ENCODE data around the gene CCDC127. TPM values are rescaled to one million over a fixed set of nuclear protein-coding genes. Genes with fewer than 3 reads are reported as not detected.

The CCDC127 gene
- total and polyA plus RNA-seq, 12 donors: 3.0 to 9.7 (median 6.5) TPM

DNA sequence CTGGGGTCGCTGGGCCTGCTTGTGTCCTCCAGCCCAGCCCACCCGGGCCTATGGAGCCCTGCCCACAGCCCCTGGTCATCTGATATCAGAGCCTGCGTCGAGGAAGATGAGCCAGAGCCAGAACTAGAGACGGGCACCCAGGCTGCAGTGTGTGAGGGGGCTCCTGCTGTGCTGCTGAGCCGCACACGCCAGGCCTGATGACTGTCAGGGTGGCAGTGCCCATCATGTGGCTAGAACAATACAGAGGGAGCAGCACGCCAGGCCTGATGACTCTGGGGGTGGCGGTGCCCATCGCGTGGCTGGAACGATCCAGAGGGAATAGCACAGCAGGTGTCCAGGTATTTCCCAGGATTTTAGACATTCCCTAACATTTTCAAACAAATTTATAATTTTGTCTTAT is 35.8 kb downstream of the CCDC127 start:
- no peak for DNase-seq
- no peak overlapping the region for H3K4me3 ChIP-seq
- H3K4me1 ChIP-seq (replicated peaks in 1 of 2): no peaks in the 10 kb centered on the region
- no peak overlapping the region for H3K27ac ChIP-seq
- H3K27me3 ChIP-seq: no peaks in the 10 kb centered on the region
- H3K36me3 ChIP-seq (replicated peaks in 1 of 2): no peaks in the 10 kb centered on the region
- WGBS, 4 donors: 91 to 95% (median 92%) methylated on average over 7 to 12 of the region's 12 CpGs
- no peaks in the 10 kb centered on the region for H3K9me3 ChIP-seq (replicated peaks in 1 of 3)
- TF ChIP-seq, protein P1, sequence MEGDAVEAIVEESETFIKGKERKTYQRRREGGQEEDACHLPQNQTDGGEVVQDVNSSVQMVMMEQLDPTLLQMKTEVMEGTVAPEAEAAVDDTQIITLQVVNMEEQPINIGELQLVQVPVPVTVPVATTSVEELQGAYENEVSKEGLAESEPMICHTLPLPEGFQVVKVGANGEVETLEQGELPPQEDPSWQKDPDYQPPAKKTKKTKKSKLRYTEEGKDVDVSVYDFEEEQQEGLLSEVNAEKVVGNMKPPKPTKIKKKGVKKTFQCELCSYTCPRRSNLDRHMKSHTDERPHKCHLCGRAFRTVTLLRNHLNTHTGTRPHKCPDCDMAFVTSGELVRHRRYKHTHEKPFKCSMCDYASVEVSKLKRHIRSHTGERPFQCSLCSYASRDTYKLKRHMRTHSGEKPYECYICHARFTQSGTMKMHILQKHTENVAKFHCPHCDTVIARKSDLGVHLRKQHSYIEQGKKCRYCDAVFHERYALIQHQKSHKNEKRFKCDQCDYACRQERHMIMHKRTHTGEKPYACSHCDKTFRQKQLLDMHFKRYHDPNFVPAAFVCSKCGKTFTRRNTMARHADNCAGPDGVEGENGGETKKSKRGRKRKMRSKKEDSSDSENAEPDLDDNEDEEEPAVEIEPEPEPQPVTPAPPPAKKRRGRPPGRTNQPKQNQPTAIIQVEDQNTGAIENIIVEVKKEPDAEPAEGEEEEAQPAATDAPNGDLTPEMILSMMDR (IDR thresholded peaks at IDR 0.05): no peak
- no peak for TF ChIP-seq POLR2A (IDR thresholded peaks at IDR 0.05)
- intact Hi-C loops (cut with DNase I): no loop called here

DNA sequence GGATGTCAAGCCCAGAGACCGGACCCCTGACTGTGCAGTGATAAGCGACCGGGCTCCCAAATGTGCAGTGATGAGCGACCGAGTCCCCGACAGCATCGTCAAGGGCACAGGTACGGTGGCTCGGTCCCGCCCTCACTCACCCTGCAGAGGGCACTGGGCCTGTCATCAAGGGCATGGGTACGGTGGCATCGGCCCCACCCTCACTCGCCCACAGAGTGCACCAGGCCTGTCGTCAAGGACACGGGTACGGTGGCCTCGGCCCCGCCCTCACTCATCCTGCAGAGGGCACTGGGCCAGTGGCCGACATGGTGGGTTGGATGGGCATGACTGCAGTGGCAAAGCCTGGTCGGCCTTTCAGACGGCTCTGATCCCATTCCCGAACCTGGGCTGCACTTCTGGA is 36.4 kb downstream of the CCDC127 start:
- WGBS, 4 donors: 76 to 94% (median 85%) methylated on average over 12 to 22 of the region's 22 CpGs
- Histone ChIP-seq H3K4me3 (no peak overlapping the region), H3K9me3 (replicated peaks in 1 of 3) (no peaks in the 10 kb centered on the region), H3K27me3 (no peaks in the 10 kb centered on the region), H3K27ac (no peak overlapping the region), H3K4me1 (replicated peaks in 1 of 2) (no peaks in the 10 kb centered on the region), H3K36me3 (replicated peaks in 1 of 2) (no peaks in the 10 kb centered on the region)
- no peak for DNase-seq
- intact Hi-C loops (cut with DNase I): no loop called here
- TF ChIP-seq, protein P1 (IDR thresholded peaks at IDR 0.05): no peak
- TF ChIP-seq POLR2A (IDR thresholded peaks at IDR 0.05): no peak

DNA sequence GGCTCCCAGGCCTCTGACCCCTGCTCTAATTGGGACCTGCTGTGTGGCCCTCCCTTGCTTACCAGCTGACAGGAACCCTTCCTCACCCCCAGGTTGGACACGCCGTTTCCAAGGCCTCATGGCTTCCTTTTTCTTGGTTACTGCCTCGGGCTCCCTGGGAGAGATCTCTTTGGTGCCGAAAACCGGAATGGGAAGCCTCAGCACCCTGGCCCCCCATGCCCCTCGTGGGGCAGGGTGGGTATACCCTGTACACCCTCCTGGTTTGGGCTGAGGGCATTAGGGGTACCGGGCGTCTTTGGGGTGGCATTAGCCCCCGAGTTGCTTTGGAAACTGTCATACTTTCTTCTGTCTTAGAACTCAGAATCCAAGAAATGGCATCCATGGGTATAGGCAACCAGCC is 36.8 kb downstream of the CCDC127 start:
- H3K27me3 ChIP-seq: no peaks in the 10 kb centered on the region
- H3K4me1 ChIP-seq (replicated peaks in 1 of 2): no peaks in the 10 kb centered on the region
- no peak overlapping the region for H3K4me3 ChIP-seq
- no peak for DNase-seq
- H3K36me3 ChIP-seq (replicated peaks in 1 of 2): no peaks in the 10 kb centered on the region
- intact Hi-C loops (cut with DNase I): no loop called here
- TF ChIP-seq, protein P1 (IDR thresholded peaks at IDR 0.05): no peak
- no peak for TF ChIP-seq POLR2A (IDR thresholded peaks at IDR 0.05)
- WGBS, 4 donors: 86 to 92% (median 88%) methylated on average over 8 to 9 of the region's 9 CpGs
- no peak overlapping the region for H3K27ac ChIP-seq
- no peaks in the 10 kb centered on the region for H3K9me3 ChIP-seq (replicated peaks in 1 of 3)

DNA sequence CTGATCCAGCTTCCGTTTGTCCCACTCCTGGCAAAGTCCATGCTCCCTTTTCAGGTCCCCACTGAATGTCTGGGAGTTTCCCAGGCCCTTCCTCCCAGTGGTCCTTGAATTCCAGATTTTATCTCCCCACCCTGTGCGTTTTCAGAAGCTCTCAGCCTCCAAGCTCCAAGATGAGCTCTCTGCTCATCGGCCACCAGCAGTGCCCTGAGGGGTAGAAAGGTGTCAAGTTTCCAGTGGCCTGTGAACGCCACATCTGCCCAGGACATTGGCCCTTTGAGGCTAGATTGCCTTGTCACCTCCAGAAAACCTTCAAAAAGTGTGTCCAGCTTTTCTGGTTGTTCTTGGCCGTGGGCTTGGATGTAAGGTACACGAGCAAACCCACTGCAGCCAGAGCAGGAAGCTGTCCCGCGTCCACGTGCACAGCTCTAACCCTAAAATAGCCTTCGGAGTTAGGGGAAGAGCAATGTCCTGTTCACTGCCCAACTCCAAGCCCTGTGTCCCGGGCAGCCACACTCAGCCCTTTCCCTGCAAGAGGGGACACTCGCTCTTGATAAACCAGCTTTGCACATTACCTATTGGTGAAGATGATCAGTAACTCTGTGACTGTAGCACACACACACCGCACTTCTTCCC is 37.6 kb downstream of the CCDC127 start:
- Histone ChIP-seq H3K9me3 (replicated peaks in 1 of 3) (no peaks in the 10 kb centered on the region), H3K27ac (no peak overlapping the region), H3K4me3 (no peak overlapping the region), H3K4me1 (replicated peaks in 1 of 2) (no peaks in the 10 kb centered on the region), H3K27me3 (no peaks in the 10 kb centered on the region), H3K36me3 (replicated peaks in 1 of 2) (no peaks in the 10 kb centered on the region)
- no peak for DNase-seq
- TF ChIP-seq POLR2A (IDR thresholded peaks at IDR 0.05): no peak
- TF ChIP-seq, protein P1 (IDR thresholded peaks at IDR 0.05): no peak
- intact Hi-C loops (cut with DNase I): no loop called here
- WGBS, 4 donors: 70 to 81% (median 76%) methylated on average over 13 of the region's 13 CpGs
